DOHH2 (cell line): ENCODE data around the gene SPOCK2.

Experiments used
- H3F3A ChIP-seq: fragments of 200-600 bp; sonication (generic), shearing (Covaris generic); 2 replicates; pipeline ENCODE4 v1.6.0; 2016; ENCODE audit warnings: antibody characterized with exemption, mild to moderate bottlenecking; ENCODE audit not compliant: control insufficient read depth, insufficient read depth
- H3K27ac ChIP-seq: fragments of 200-600 bp; sonication (generic); 2 replicates; pipeline ENCODE4 v1.5.1; 2014; ENCODE audit warnings: low read depth, mild to moderate bottlenecking, low read length, moderate library complexity
- H3K27me3 ChIP-seq: fragments of 200-600 bp; sonication (generic); 2 replicates; pipeline ENCODE4 v1.6.1; 2014; ENCODE audit warnings: mild to moderate bottlenecking, low read length, mixed read lengths; ENCODE audit not compliant: control insufficient read depth
- H3K36me3 ChIP-seq: fragments of 200-600 bp; sonication (generic); 2 replicates; pipeline ENCODE4 v1.6.1; 2014; ENCODE audit warnings: mild to moderate bottlenecking, low read length, moderate library complexity, mixed read lengths; ENCODE audit not compliant: control insufficient read depth
- H3K4me1 ChIP-seq: fragments of 200-600 bp; sonication (generic); 2 replicates; pipeline ENCODE4 v1.6.1; 2014; ENCODE audit warnings: mild to moderate bottlenecking, low read length, mixed read lengths; ENCODE audit not compliant: control insufficient read depth
- H3K4me2 ChIP-seq: fragments of 200-600 bp; sonication (generic); 2 replicates; pipeline ENCODE4 v1.6.0; 2014; ENCODE audit warnings: mild to moderate bottlenecking, low read length, moderate library complexity
- H3K4me3 ChIP-seq: fragments of 200-600 bp; sonication (generic); 2 replicates; pipeline ENCODE4 v1.5.1; 2014; ENCODE audit warnings: mild to moderate bottlenecking, low read length, mixed read lengths
- H3K79me2 ChIP-seq: fragments of 200-600 bp; sonication (generic); 2 replicates; pipeline ENCODE4 v1.6.1; 2014; ENCODE audit warnings: mild to moderate bottlenecking, low read length, mixed read lengths; ENCODE audit not compliant: control insufficient read depth
- H3K9me2 ChIP-seq: fragments of 200-600 bp; sonication (generic); replicated peaks from 2 replicates; pipeline ENCODE4 v1.6.1; 2014; ENCODE audit warnings: mild to moderate bottlenecking, low read length, mixed read lengths; ENCODE audit not compliant: control insufficient read depth
- H3K9me3 ChIP-seq: fragments of 200-600 bp; sonication (generic); 2 replicates; pipeline ENCODE4 v1.6.1; 2014; ENCODE audit warnings: antibody characterized with exemption, low read length, mixed read lengths; ENCODE audit not compliant: control insufficient read depth, insufficient read depth
- H4K20me1 ChIP-seq: fragments of 200-600 bp; sonication (generic); 2 replicates; pipeline ENCODE4 v1.6.0; 2014; ENCODE audit warnings: low read depth, mild to moderate bottlenecking, antibody characterized with exemption, low read length, moderate library complexity; ENCODE audit not compliant: control insufficient read depth, insufficient read depth
- CTCF ChIP-seq: fragments of 200-600 bp; sonication (generic); IDR thresholded peaks from one replicate; pipeline ENCODE4 v1.5.1; 2014; ENCODE audit warnings: antibody characterized with exemption, mild to moderate bottlenecking, low read depth, low read length; ENCODE audit not compliant: poor library complexity, severe bottlenecking
- EZH2phosphoT487 ChIP-seq: fragments of 200-600 bp; sonication (generic); IDR thresholded peaks from 2 replicates; pipeline ENCODE4 v1.6.1; 2017; ENCODE audit warnings: borderline replicate concordance, mild to moderate bottlenecking, antibody characterized with exemption, low read length, moderate library complexity, mixed read lengths

SPOCK2 gene

GRCh38 chr10:72082856-72083789, 5.2 kb downstream of the SPOCK2 start:
- Histone ChIP-seq H4K20me1 (no peaks in the 10 kb centered on the region), H3K27ac (no peak overlapping the region), H3K4me2 (no peak overlapping the region), H3K4me3 (no peak overlapping the region), H3K79me2 (no peaks in the 10 kb centered on the region), H3K9me3 (no peaks in the 10 kb centered on the region), H3K4me1 (peaks cover 32% of the 10 kb centered on the region), H3F3A (no peaks in the 10 kb centered on the region), H3K27me3 (peaks cover 17% of the 10 kb centered on the region), H3K36me3 (no peaks in the 10 kb centered on the region), H3K9me2 (no peaks in the 10 kb centered on the region)
- TF ChIP-seq EZH2phosphoT487 (no peak), CTCF (no peak)

GRCh38 chr10:72081772-72082590, 6.4 kb downstream of the SPOCK2 start:
- Histone ChIP-seq H3K36me3 (no peaks in the 10 kb centered on the region), H3K4me2 (no peak overlapping the region), H3K27me3 (peaks cover 7% of the 10 kb centered on the region), H4K20me1 (no peaks in the 10 kb centered on the region), H3K9me2 (no peaks in the 10 kb centered on the region), H3F3A (no peaks in the 10 kb centered on the region), H3K79me2 (no peaks in the 10 kb centered on the region), H3K27ac (no peak overlapping the region), H3K4me3 (no peak overlapping the region), H3K4me1 (peaks cover 21% of the 10 kb centered on the region), H3K9me3 (no peaks in the 10 kb centered on the region)
- TF ChIP-seq EZH2phosphoT487 (no peak), CTCF (no peak)

- H3K9me3 ChIP-seq, result no peaks in the 10 kb centered on the region
- no peaks in the 10 kb centered on the region for H3F3A ChIP-seq
- TF ChIP-seq CTCF (no peak), EZH2phosphoT487 (no peak)
- H3K4me3 ChIP-seq, result no peak overlapping the region
- H3K79me2 ChIP-seq, result no peaks in the 10 kb centered on the region
- no peaks in the 10 kb centered on the region for H3K27me3 ChIP-seq
- no peaks in the 10 kb centered on the region for H3K36me3 ChIP-seq
- H3K4me2 ChIP-seq, result no peak overlapping the region
- peaks cover 17% of the 10 kb centered on the region for H3K4me1 ChIP-seq
- no peak overlapping the region for H3K27ac ChIP-seq
- H3K9me2 ChIP-seq, result no peaks in the 10 kb centered on the region
- no peaks in the 10 kb centered on the region for H4K20me1 ChIP-seq
Observed at GRCh38 chr10:72081210-72081609, 7.1 kb downstream of the SPOCK2 start.
